EH (cell line): ENCODE measurements around the gene LDLRAD2.
"Not testable (repeated sequence)": the region's sequence is repeated elsewhere in the genome, so short reads cannot be mapped to it uniquely, and the experiment has no call there.

Experiments
- DNase-seq: peaks from one replicate; pipeline ENCODE4 v3.0.0-alpha.2; 2015; ENCODE audit warnings: low read depth

LDLRAD2 gene

DNA sequence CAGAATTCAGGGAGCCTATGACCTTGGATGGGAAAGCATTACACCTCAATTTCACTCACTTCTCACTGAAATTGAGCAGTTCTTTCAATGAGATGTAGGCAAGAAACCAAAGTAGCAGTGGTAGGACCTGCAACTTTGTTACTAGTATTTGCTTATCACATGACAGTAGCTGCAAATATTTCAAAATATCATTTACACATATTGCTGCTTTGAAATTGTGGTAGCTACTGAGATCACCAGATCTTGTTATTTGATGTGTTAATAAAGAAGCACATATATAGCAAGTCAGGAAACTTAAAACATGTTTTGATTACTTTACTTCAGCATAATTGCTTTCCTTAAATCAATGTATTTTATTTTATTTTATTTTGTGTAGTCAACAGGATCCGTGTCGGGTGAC lies 12.9 kb downstream of the LDLRAD2 start:
- DNase-seq: no peak

DNA sequence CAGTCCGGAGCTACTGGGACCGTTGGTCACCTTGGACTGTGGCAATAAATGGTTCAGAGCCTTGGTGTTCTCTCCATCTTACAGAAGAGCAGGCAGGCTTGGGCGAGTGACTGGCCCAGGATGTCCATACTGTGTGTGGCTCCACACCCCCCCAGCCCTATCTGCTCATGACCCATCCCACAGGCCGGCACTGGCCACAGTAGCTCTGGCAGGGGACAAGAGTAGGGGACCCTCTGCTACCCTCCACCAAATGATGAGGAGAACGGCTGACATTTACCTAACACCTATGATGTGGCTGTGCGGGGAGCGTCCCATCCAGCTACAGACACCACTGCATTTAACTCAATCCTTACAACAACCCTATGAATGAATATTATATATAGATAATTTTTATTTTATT lies 13.3 kb downstream of the LDLRAD2 start:
- DNase-seq: no peak

DNA sequence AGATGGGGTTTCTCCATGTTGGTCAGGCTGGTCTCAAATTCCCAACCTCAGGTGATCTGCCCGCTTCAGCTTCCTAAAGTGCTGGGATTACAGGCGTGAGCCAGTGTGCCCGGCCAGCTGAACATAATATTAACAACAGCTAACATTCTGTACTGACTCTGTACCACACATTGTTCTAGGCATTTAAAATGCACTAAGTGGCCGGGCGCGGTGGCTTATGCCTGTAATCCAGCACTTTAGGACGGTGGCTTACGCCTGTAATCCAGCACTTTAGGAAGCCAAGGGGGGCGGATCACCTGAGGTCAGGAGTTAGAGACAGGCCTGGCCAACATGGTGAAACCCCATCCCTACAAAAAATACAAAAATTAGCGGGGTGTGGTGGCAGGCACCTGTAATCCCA lies 14.6 kb downstream of the LDLRAD2 start:
- not testable (repeated sequence) for DNase-seq

- no peak for DNase-seq
Measured at GRCh38 chr1:21827141-21827679, 15.1 kb downstream of the LDLRAD2 start.

DNA sequence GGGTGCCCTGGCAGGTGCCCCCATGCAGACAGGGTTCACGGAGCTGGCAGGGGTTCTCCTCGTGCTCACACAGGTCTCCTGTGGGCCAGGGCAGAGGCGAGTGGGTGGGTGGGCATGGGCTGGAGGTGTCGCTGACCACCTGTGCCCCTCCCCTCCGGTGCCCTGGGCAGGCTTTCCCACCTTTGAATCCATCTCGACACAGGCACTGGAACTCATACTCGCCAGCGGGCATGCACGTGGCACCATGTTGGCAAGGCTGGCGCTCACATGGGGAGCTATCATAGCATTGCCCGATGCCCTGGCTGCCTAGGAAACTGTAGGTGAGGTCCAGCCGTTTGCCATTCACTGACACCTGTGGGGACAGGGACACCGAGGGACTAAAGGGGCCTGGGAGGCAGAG lies 16.0 kb downstream of the LDLRAD2 start:
- DNase-seq: no peak

DNA sequence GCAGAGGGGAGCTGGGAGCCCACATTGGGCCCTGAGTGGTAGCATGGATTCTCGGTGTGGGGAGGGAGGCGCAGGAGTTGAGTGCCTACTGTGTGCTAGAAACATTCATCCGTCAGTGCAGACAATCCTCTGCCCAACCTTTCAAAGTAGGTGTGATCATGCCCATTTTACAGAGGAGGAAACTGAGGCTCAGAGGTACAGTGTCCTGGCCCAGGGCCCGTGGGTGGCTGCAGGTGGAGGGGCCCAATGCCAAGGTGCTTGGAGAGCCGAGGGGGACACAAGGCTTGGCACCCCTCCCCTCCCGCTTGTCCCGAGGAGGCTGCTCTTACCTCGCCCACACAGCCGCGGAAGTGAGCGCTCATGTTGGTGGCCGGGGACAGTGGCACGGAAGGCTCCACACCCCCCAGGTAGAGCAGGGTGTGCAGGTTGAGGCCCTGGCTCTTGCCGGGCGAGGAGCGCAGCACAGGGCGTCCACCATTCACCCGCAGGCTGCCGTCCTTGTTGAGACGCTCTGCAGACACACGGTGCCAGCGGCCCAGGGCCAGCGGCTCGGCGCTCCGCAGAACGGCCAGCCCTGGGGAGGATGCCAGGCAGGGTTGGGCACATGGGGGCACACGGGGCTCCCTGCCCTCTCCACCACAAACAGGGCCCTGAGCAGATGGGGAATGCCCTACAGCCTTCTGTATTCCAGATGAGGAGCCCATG lies 16.6 kb downstream of the LDLRAD2 start:
- no peak for DNase-seq

DNA sequence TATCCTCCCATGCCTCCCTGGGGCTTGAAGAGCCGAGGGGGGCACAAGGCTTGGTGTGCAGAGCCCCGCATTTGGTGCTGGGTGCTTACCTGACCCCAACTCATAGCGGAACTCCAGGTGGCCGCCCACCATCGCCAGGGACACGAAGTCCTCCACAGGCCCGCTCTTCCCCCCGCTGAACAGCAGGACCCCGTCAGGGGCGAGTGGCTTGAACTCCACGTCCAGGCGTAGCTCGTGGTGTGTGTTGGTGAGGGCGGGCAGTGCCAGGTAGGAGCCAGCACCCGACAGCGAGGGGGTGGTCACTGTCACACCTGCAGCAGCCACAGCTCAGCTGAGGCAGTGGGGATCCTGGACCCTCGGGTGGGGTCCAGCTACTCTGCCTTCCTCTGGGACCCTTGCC lies 17.2 kb downstream of the LDLRAD2 start:
- DNase-seq: no peak

- no peak for DNase-seq
Measured at GRCh38 chr1:21830792-21831453, 18.9 kb downstream of the LDLRAD2 start.

- DNase-seq: no peak
Measured at GRCh38 chr1:21831454-21831970, 19.4 kb downstream of the LDLRAD2 start.

- DNase-seq: no peak
Measured at GRCh38 chr1:21833392-21833976, 21.4 kb downstream of the LDLRAD2 start.

DNA sequence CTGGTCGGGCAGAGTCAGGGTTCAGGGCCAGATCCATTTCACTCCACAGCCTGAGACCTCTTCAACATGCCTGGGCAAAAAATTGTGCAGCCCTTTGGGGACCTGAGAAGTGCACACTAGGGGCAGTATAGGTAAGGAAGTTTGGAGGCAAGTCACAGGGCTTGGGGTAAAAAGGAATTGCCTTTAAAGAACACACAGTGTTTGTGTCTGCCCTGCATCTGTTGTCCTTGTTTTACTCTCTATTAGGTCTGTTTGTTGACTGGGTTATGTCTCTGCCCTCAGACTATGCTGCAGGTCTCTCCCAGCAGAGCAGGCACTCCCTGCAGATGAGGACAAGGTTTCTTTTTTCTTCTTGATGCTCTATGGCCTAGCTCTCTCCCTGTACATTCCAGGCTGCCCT lies 22.0 kb downstream of the LDLRAD2 start:
- no peak for DNase-seq

DNA sequence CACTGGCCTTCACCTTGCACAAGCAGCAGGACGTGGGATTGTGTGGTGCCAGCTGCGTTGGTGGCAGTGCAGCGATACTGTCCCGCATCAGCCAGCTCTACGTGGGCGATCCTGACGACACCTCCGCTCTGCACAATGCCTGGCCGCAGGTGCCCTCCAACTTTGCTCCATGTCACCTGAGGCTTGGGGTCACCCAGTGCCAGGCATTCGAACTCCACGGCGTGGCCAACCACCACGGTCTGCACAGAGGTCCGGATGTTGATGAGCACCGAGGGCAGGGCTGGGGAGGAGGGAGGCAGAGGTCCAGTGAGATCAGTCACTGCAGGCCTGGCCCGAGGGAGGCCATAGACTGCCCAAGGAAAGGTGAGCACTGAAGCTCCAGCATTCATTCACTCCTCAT lies 22.6 kb downstream of the LDLRAD2 start:
- DNase-seq: no peak

DNA sequence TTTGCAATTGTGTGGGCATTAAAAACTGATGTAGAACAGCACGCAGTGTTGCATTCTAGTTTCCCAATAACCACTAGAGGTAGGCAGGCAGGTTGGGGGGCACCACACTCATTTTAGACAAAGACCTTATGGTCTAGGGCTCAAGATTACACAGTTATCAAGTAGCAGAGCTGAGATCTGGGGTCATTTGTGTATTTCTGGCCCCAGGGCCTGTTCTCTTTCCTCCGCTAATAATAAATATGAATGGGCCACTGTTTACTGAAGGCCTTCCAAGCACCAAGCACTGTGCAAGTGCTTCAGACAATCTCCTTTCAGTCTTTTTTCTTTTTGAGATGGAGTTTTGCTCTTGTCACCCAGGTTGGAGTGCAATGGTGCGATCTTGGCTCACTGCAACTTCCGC lies 23.9 kb downstream of the LDLRAD2 start:
- no peak for DNase-seq

- no peak for DNase-seq
Measured at GRCh38 chr1:21836729-21837128, 24.7 kb downstream of the LDLRAD2 start.

GRCh38 chr1:21837476-21837875 lies 25.4 kb downstream of the LDLRAD2 start:
- no peak for DNase-seq

GRCh38 chr1:21838359-21839157 lies 26.5 kb downstream of the LDLRAD2 start:
- DNase-seq: no peak

DNA sequence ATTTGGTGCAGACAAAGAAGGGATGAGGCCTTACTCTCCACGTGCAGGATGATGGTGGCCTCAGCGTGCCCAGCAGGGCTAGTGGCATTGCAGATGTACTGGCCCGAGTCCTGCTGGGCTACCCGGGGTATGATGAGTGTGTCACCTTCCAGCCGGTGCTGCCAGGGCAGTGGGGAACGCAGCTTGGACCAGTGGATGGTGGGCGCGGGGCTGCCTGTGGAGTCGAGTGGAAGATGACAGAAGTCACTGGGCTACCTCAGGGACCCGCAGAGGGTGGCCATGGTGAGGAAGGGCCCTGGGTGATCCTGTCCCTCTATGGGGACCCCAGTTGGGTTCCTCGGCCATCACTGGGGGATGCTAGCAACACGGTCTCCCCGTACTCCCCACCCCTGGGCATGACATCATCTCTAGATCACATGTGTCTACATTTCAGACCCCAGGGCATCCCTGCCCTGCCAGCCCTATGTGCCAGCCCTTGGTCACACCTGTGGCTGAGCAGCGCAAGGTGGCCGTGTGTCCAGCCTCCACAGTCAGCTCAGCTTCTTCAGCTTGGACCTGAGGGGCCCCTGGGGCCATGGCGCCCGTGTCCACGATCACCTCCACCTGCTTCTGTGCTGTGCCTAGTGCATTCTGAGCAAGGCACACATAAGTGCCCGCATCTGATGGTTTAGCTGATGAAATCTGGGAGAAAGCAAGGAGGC lies 27.4 kb downstream of the LDLRAD2 start:
- DNase-seq: no peak

- DNase-seq: no peak
Measured at GRCh38 chr1:21840981-21841380, 28.9 kb downstream of the LDLRAD2 start.

- DNase-seq: no peak
Measured at GRCh38 chr1:21841852-21842466, 29.9 kb downstream of the LDLRAD2 start.

DNA sequence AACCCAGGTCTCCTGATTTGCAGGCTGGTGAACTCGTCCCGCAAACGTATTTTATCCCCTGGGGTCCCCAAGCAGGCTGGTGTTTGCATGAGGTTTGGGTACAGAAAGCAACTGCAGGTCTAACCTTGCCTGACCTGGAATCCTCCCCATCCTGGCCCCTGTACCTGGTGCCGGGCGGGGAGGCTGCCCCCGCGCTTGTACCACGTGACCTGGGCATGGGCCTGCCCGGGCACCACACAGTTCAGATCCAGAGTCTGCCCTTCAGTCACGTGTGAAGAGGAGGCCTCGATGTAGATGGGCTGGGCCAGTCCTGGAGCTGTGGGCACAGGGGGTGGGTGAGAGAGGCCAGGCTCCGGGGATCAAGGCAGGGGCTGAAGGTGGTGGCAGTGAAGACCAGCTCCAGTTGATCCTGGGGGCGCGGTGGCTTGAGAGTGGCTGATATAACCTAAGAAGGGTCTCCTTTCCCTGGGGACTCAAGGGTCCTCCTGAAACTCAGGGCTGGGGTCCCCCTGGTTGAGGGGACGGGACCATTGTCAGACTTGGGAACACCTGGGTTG lies 30.6 kb downstream of the LDLRAD2 start:
- no peak for DNase-seq

DNA sequence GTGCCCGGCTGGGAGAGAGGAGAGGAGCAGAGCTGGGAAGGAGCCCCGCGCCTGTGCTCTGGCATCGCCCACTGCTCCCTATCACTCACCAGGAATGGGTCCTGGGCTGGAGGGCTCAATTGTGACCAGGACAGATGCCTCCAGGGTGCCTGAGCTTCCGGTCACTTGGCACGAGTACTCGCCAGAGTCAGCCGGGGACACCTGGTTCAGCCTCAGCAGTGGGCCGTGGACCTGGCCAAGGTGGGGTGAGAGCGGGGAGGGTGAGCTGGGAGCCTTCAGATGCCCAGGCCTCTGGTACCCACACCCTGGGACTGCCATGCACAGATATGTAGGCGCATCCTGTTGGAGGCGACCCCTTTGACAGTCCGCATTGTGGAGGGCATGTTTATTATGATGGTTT lies 31.1 kb downstream of the LDLRAD2 start:
- DNase-seq: no peak
